SH-SY5Y (cell line): ENCODE data around the gene JAKMIP2.

Experiments
- GATA2 ChIP-seq: IDR thresholded peaks from 2 replicates; pipeline ENCODE4 v1.6.1; 2011; ENCODE audit warnings: mild to moderate bottlenecking, low read depth, low read length
- GATA3 ChIP-seq: IDR thresholded peaks from 2 replicates; pipeline ENCODE4 v1.6.1; 2011; ENCODE audit warnings: low read depth, mild to moderate bottlenecking, low read length, moderate library complexity

DNA sequence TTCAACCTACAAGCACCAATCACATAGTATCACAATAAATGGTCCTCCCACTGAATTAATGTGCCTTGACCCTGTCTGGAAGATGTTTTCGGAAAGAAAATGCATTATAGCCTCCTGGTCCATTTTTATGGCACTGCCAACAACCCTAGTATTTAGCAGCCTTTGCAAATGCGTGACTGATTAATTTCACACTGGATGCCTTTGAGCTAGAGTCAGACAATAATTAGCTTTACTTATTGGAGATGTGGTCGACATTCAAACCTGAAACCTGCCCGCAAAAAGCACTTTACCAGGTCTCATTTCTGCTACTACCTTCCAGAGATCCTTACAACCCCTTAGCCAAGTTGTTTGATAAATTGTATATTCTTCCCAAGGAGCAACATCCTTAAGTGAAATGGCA lies 153.3 kb downstream of the JAKMIP2 start:
- TF ChIP-seq GATA2 (no peak), GATA3 (no peak)
